OCI-LY7 (cell line): ENCODE results near the gene STAMBPL1.

Source experiments
- EZH2phosphoT487 ChIP-seq: fragments of 200-600 bp; sonication (generic); IDR thresholded peaks from 2 replicates; pipeline ENCODE4 v1.6.1; 2018; ENCODE audit warnings: low read depth, borderline replicate concordance, mild to moderate bottlenecking, mixed run types, antibody characterized with exemption, low read length, moderate library complexity, mixed read lengths
- TF ChIP-seq, protein P1 (sequence below): fragments of 200-600 bp; sonication (generic); conservative IDR thresholded peaks from 2 replicates; pipeline ENCODE4 v1.5.1; 2014; ENCODE audit warnings: mild to moderate bottlenecking, antibody characterized with exemption, low read length, moderate library complexity, mixed read lengths

DNA sequence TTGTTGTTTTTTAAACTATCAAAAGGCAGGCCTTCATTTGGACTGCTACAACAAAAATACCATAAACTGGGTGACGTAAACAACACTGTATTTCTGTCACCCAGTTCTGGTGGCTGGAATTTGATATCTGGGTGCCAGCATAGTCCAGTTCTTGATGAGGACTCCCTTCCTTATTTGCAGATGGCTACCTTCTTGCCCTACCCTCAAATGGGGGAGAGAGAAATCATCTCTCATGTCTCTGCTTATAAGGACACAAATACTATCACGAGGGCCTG, 47.3 kb downstream of the STAMBPL1 start:
- TF ChIP-seq, protein P1, sequence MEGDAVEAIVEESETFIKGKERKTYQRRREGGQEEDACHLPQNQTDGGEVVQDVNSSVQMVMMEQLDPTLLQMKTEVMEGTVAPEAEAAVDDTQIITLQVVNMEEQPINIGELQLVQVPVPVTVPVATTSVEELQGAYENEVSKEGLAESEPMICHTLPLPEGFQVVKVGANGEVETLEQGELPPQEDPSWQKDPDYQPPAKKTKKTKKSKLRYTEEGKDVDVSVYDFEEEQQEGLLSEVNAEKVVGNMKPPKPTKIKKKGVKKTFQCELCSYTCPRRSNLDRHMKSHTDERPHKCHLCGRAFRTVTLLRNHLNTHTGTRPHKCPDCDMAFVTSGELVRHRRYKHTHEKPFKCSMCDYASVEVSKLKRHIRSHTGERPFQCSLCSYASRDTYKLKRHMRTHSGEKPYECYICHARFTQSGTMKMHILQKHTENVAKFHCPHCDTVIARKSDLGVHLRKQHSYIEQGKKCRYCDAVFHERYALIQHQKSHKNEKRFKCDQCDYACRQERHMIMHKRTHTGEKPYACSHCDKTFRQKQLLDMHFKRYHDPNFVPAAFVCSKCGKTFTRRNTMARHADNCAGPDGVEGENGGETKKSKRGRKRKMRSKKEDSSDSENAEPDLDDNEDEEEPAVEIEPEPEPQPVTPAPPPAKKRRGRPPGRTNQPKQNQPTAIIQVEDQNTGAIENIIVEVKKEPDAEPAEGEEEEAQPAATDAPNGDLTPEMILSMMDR, result no peak
- TF ChIP-seq EZH2phosphoT487, result no peak
